Measurements from ENCODE around the gene RPS23. TPM values are rescaled to one million over a fixed set of nuclear protein-coding genes. Genes with fewer than 3 reads are reported as not detected.

Gene RPS23
- total RNA-seq, 1 experiment from 2014 or later: 1,388 TPM

- ATAC-seq (no peak), DNase-seq (ENCODE audit: low read depth, low spot score) (no peak)
- no peaks in the 10 kb centered on the region for H3K4me1 ChIP-seq (ENCODE audit: control insufficient read depth, insufficient read depth, low read length)
- intact Hi-C loops (cut with micrococcal nuclease; ENCODE audit: unreplicated experiment): no loop called here
- no peaks in the 10 kb centered on the region; the same call in 1 of the 2 replicates for H3K9me3 ChIP-seq (ENCODE audit: control insufficient read depth, insufficient read depth, low read depth, low read length)
- CTCF ChIA-PET: no interaction called here
- in situ Hi-C loops (cut with HindIII; ENCODE audit: low pct_unique_long_range_greater_than_20kb, low sequenced_read_pairs): no loop called here
- no peak overlapping the region for H3K27ac ChIP-seq (ENCODE audit: low read length)
- no peak for TF ChIP-seq REST (IDR thresholded peaks at IDR 0.05; ENCODE audit: insufficient read depth in 1 of 2, low read depth in 2 of 2, low read length in 1 of 2)
- TF ChIP-seq CTCF (IDR thresholded peaks at IDR 0.05): no peak
- no peak for TF ChIP-seq TCF7L2 (IDR thresholded peaks at IDR 0.05; ENCODE audit: low read depth, low read length)
- no peak for TF ChIP-seq SIN3A (IDR thresholded peaks at IDR 0.05; ENCODE audit: borderline replicate concordance, insufficient read depth, low read depth, low read length)
- TF ChIP-seq POLR2AphosphoS5 (IDR thresholded peaks at IDR 0.05; ENCODE audit: low read depth, low read length): no peak
- POLR2A ChIA-PET: no interaction called here
- H3K4me3 ChIP-seq (ENCODE audit: low read depth in 2 of 2, low read length in 2 of 2): no peak overlapping the region
- no peaks in the 10 kb centered on the region for H3K27me3 ChIP-seq (ENCODE audit: control insufficient read depth, insufficient read depth, low read length)
- BruUV-seq (replicated peaks): no TSS peak
- H3K36me3 ChIP-seq (ENCODE audit: control insufficient read depth, insufficient read depth, low read length): no peaks in the 10 kb centered on the region
Observed at GRCh38 chr5:82265047-82265446, 13.1 kb downstream of the RPS23 start.

- Histone ChIP-seq H3K9me3 (ENCODE audit: control insufficient read depth, insufficient read depth, low read depth, low read length) (no peaks in the 10 kb centered on the region), H3K27me3 (ENCODE audit: control insufficient read depth, insufficient read depth, low read length) (no peaks in the 10 kb centered on the region), H3K36me3 (ENCODE audit: control insufficient read depth, insufficient read depth, low read length) (no peaks in the 10 kb centered on the region), H3K27ac (ENCODE audit: low read length) (no peak overlapping the region), H3K4me3 (ENCODE audit: low read depth in 2 of 2, low read length in 2 of 2) (no peak overlapping the region), H3K4me1 (ENCODE audit: control insufficient read depth, insufficient read depth, low read length) (no peaks in the 10 kb centered on the region)
- ChIA-PET CTCF (no interaction called here), POLR2A (interaction anchor here (0.7 kb wide), 1 partner anchor 837 kb away, joined by 3 read pairs; no protein-coding TSS in a partner anchor)
- TF ChIP-seq POLR2AphosphoS5 (IDR thresholded peaks at IDR 0.05; ENCODE audit: low read depth, low read length) (no peak), CTCF (IDR thresholded peaks at IDR 0.05) (peak; percentile 60; the same call in 1 of the 2 replicates)
- ATAC-seq (peak; percentile 79), DNase-seq (ENCODE audit: low read depth, low spot score) (no peak)
- in situ Hi-C loops (cut with HindIII; ENCODE audit: low pct_unique_long_range_greater_than_20kb, low sequenced_read_pairs) (no loop called here), intact Hi-C loops (cut with micrococcal nuclease; ENCODE audit: unreplicated experiment) (no loop called here)
- BruUV-seq (replicated peaks): no TSS peak
Observed at GRCh38 chr5:82259172-82259800, 18.9 kb downstream of the RPS23 start.

Data from Panc1 (cell line).